Occipital lobe (tissue), 2 donors: ENCODE data around the gene NHLH2. TPM values are rescaled to one million over a fixed set of nuclear protein-coding genes. Genes with fewer than 3 reads are reported as not detected.

Experiments
- DNase-seq: peaks from one replicate; lab custom pipeline; 2025; lab: John Stamatoyannopoulos, UW
- total RNA-seq: library from RNA; depleted of rRNA; stranded (reverse); fragments of >200 nt; gene quantifications from one replicate; pipeline ENCODE4 v1.2.3, GENCODE V29; 2014

Gene NHLH2
- total RNA-seq, 1 donor from 2014 or later = 1.7 TPM

DNA sequence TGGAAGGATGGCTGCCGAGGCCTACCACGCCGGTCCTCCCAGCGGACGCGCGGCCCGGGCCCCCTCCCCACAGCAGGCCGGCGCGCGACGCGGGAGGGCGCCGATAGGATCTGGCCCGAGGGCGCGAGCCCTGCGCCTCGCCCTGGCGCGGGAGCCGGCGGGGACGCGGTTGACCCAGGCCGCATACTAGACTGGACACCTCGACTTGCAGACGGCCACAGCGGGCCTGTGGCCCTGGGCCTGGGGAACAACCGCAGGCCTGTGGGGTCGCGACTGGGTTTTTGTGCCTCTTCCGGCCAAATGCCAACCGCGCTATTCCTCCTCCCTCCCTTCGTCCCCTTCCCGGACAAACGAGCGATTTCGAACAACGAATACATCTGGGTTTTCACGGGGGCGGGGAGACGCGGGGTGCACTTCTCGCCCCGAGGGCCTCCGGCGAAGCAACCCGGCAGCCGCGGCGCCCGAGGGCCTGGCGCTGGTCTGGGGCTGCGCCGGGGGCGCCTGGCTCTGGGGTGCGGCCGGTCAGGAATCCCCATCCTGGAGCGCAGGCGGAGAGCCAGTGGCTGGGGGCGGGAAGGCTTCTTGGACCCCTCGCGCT, 2.4 kb downstream of the NHLH2 start:
- DNase-seq = no peak

DNA sequence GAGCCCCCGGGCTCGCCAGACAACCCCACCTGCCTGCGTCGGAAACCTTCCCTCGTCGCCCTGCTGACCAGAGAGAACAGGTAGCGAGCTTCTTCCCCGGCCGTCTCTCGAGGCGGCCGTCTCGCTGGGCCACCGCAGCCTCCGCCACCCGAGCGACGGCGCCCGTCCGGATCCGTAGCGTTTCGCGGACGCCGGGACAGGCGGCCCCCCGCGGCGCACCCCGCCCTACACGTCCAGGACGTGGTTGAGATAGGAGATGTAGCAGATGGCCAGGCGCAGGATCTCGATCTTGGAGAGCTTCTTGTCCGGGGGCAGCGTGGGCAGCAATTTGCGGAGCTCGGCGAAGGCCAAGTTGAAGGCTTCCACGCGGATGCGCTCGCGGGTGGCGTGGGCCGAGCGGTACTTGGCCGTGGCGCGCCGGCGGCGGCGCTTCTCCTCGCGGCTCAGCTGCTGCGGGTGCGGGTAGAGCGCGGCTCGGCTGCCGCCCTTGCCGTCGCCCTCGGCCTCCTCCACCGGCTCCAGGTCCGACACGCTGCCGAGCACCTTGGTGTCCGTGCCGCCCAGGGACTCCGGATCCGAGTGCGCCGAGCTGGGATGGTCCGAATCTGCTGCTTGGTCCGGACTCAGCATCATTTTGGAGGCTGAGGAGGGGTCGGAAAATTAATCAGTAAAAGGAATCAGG, 3.0 kb downstream of the NHLH2 start:
- DNase-seq = no peak

- no peak for DNase-seq
Observed at GRCh38 chr1:115837341-115837739, 3.6 kb downstream of the NHLH2 start.

DNA sequence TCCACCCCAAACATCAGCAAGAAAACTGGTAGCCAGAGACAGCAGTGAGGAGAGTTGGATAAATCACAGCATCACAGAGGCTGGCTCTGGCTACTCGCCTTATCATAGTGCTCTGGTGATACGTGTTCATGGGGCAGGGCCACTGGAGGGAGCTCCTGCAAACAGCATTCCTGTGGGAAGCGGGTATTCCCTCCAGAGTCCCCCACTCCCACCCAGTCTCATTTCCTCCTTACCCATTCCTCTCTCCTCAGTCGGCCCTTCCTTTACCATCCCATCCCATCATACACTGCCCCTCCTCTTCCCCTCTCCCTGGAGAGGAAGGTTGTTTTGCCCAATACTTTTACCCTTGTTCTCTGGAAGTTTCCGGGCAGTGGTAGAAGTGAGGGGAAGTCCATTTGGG, 7.1 kb downstream of the NHLH2 start:
- DNase-seq = no peak

DNA sequence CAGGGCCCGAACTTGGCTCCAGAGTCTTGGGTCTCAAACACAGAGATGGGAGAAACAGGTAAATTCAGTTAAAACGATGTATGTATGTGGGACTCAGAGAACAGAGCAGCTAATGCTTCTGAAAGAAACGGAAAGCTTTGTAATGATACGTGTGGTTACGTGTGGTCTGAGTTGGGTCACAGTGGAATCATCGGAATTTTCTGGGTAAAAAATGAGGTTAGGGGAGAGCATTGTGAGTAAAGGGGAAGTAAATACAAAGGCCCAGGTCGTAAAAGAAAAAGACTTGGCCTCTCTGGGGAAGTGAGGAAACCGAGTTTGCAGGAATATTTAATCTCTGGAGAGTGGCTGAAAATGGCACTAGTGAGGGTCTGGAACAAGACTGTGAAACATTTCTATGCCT, 8.3 kb downstream of the NHLH2 start:
- DNase-seq = no peak

DNA sequence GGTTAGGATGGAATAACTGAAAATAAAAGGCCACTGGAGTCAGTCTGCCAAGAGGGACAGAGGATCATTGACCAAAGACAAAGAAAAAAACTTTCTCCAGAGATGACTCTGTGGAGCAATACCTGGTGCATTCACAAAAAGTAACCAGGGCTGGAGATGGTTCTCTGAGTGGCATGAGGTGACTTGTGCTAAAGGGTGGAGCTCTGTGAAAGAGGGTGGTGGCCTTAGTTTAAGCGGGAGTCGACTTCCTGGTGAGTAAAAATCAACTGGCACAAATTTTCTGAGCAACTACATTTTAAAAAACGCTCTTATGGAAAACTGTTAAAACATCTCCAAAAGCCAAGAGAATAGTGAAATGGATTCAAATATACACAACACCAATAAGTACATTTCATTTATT, 10.0 kb downstream of the NHLH2 start:
- no peak for DNase-seq

- DNase-seq = no peak
Observed at GRCh38 chr1:115829947-115830346, 11.0 kb downstream of the NHLH2 start.

DNA sequence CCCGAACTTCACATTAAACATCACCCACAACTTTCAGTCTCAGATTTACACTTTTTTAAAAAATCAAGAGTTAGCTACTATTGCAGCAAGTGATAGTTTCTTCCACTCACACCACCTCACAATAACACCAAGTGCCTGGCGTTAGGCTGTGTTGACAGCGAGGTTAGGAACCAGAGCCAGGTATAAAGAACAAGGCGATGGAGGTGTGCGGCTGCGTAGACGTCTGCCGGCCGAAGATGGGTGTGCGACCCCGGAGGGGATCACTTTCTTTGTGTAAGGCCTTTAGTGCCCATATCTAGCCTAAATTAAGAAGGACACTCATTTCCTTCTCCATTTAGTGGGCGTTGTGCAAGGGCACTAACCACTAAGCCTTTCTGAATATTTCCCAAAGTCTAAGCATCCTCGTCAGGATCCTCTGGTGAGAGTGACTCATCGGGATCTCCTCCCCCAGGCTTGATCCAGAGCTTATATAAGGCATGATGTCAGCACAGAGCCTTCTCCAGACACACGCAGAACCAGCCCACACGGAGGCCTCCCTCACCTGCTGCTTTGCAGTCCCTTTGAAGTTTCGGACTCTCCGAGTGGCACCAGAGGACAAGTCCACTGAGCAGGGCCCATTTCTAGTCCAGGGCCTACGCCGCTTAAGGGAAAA, 11.8 kb downstream of the NHLH2 start:
- DNase-seq = peak; percentile 61

GRCh38 chr1:115828101-115829022, 12.6 kb downstream of the NHLH2 start:
- no peak for DNase-seq

DNA sequence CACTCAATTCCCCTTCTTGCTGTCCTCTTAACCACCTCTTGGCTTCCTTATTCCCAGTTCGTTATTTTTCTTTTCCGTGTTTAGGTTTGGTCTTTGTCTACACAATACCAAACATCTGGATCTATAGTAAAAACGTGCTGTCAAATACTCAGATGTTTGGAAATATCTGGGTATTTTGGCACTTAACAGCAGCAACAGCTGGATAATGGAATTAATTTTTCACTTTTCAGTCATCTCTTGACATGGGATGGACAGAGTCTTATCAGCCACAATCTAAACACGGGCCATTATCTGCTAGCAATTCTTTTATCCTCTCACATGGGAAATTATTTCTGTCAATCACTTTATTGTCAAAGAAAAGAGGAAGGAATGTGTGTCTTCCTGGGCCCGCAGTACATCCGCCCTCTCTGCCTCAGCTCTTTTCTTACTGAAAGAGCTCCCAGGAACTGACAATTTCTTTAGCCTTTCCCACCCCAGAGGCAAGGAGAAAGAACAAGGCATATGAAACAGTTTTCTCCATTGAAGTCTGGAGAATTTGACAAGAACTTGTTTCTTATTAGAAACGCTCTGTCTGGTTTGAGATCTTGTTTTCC, 13.4 kb downstream of the NHLH2 start:
- DNase-seq = no peak

DNA sequence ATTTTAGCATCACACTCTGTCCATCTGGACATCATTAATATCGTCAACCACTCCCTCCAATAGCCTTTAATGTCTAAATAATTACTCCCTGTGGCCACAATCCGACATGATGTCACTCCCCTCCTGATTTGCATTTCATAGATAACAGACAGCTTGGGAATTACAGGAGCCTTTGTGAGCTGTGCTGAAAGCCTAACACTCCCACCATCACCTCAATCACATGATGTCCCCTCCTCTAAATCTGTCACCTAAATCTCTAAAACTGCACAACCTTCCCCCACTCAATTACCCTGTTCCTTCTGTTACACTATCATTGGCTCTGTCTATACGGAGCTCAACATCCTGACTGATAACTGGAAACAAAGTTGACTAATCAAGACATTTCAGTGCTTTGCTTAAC, 14.3 kb downstream of the NHLH2 start:
- DNase-seq = no peak

DNA sequence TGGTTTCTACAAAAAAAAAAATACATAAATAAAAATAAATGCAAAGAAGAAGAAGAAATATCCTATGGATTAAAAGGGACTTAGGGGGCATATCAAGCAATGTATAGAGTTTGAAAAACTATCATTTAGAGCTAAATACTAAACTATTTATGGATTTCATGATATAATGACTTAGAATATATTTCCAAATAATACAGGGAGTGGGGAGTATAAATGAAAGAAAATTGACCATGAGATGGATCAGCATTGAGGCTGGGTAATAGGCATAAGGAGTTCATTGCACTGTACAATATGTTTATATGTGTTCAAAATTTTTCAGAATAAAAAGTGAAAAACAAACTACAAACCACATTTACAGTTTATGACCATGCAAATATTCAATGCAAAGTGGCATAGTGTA, 18.8 kb downstream of the NHLH2 start:
- DNase-seq = no peak

DNA sequence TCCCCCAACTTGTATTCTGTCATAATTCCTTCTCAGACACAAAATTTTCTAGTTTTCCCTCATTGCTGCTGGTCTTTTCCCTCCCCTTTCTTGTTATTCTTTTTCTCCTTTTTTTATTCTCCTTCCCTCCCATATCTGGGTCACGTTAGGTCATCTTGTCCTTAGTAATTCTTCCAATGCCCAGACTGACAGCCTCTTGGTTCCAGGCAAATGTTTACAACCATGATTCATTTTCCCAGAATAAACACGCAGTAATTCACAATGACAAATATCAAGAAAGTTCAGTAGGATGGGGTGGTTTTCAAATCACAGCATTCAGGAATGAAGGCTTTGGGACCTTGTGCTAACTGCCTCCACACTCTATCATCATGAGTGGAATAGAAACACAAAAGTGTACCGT, 25.2 kb downstream of the NHLH2 start:
- no peak for DNase-seq

DNA sequence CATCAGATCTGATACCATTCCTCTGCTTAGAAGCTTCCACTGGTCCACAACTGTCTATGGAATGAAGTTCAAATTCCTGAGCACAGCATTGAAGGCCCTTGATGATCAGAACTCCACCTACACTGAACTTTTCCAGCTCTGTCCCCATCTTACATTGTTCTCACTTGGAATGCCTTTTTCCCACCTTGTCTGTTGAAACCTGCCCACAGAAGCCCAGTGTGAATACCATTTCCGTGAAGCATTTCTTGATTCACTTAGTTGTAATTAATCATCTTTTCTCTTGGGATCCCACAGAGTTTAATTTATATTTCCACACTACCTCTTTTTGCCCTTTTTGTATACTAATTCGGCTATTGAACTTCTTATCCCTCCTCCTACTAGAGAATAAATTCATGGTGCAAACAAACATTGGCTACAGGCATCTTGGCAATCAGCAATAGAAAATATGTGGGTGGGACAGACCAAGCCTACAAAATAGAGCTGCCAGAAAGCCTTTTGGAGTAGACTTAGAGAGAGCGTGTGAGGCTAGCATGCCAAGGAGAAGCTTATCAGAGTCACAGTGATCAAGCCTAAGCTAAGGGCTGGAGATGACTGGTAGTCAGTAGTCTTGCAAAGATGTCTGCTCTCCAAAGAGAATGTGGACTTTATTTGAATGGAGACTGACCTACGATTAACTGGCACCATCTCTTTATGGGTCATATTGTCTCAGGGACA, 26.1 kb downstream of the NHLH2 start:
- DNase-seq = no peak

- DNase-seq = no peak
Observed at GRCh38 chr1:115813727-115814126, 27.2 kb downstream of the NHLH2 start.

DNA sequence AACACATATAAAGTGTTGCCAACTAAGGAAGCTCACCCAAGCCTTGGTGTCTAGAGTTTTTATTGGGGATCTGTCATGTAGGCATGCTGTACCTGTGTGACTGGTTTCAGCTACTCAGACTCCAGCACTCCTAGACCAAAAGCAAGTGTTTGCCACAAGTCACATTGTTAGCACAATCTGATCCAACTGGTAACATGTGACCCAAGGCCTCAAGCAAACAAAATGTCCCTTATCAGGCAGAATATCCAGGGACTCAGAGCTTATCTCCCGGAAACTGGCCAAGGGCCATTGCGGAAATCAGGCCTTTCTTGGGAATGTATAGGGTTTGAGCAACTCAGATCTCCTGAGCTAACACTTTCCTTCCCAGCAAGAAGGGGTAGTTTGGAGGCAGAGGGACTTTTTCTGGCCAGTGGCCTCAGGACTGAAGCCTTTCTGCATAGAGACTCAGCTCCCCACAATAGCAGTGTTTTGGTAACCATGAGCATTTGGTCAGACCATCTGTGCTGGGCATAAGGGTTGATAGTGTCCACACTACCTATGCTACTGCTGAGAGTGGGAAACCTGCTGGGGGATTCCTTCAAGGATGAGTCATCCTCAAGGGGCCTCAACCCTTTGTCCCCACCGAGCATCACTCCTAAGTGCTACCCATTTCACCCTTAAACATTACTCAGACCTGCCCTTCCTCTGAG, 29.6 kb downstream of the NHLH2 start:
- no peak for DNase-seq

DNA sequence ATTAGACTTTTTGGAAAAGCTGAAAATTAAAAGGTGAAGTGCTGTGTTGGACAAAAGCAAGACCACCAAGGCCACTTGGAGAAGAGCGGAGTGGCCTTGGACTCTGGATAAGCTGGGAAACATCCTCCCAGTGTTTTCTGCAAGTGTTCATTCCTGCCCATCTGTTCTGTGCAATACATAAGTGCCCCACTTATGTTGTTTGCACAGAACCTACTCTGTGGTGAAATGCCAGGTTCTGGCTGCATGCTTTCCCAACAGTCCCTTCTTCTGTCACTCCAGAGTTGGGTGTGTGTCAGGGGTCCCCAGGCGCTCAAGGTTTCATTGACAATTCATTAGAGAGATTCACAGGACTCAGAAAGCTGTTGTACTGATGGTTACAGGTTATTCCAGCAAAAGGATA, 30.3 kb downstream of the NHLH2 start:
- DNase-seq = no peak

- DNase-seq = no peak
Observed at GRCh38 chr1:115809847-115810246, 31.1 kb downstream of the NHLH2 start.

DNA sequence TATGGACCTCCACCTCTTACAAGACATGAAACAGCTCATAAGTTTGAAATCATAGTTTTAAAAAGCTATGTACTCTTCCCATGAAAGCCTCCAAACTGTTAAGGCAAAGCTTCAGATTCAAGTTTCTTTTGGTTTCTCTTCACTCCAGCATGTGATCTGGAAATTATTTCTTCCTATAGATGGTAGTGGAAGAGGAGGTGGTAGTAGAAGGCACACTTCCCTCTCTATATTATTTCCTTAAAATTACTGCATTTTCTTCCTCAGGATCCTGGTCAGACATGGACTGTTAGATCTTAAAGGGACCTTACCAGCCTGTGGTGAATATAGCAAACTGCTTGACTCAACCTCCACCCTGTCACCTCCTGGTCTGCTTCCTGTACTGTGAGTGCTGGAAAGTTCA, 31.9 kb downstream of the NHLH2 start:
- DNase-seq = no peak

DNA sequence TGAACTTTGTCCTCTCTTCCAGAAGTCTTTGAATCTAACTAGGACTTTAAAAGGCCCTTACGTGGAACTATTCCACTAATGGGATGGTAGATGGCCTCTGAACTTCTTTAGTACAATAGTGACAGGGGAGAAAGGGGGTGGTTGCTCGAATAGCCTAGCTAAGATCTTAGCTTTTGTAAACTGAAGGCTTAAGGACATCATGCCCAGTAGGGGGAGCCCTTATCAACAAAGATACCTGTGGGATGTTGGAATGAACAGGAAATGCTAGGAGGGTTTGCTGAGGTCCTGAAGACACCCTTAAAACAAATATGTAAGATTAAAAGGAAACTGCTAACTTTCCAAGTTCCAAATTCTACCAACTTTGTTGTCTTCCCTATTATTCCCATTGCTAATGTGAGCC, 33.2 kb downstream of the NHLH2 start:
- DNase-seq = no peak
